Nephron (organoid): ENCODE measurements around the gene G6PD.

Experiments used
- H3K27ac Mint-ChIP-seq, 3 experiments: 2 replicates each; pipeline ENCODE4 v1.8.0; 2020; ENCODE audit warnings: mixed read lengths in 3 of 3, mild to moderate bottlenecking in 2 of 3, moderate library complexity in 1 of 3
- H3K27me3 Mint-ChIP-seq: 2 replicates; pipeline ENCODE4 v1.8.0; 2021; ENCODE audit warnings: low read depth, mild to moderate bottlenecking, moderate library complexity, mixed read lengths
- H3K36me3 Mint-ChIP-seq: 2 replicates; pipeline ENCODE4 v1.8.0; 2020; ENCODE audit warnings: low read depth, mixed read lengths
- H3K4me1 Mint-ChIP-seq: 2 replicates; pipeline ENCODE4 v1.8.0; 2020; ENCODE audit warnings: mixed read lengths
- H3K4me3 Mint-ChIP-seq, 3 experiments: 2 replicates each; pipeline ENCODE4 v1.8.0; 2020; ENCODE audit warnings: mild to moderate bottlenecking in 3 of 3, mixed read lengths in 3 of 3, moderate library complexity in 2 of 3
- H3K9me3 Mint-ChIP-seq: 2 replicates; pipeline ENCODE4 v1.8.0; 2020; ENCODE audit warnings: mixed read lengths
- TF ChIP-seq, protein P1 (sequence below), 3 experiments: fragments of 200-600 bp; sonication (generic); IDR thresholded peaks; one replicate each; pipeline ENCODE4 v1.5.0; 2021; ENCODE audit warnings: antibody characterized with exemption in 3 of 3; ENCODE audit not compliant: unreplicated experiment in 3 of 3

The G6PD gene

DNA sequence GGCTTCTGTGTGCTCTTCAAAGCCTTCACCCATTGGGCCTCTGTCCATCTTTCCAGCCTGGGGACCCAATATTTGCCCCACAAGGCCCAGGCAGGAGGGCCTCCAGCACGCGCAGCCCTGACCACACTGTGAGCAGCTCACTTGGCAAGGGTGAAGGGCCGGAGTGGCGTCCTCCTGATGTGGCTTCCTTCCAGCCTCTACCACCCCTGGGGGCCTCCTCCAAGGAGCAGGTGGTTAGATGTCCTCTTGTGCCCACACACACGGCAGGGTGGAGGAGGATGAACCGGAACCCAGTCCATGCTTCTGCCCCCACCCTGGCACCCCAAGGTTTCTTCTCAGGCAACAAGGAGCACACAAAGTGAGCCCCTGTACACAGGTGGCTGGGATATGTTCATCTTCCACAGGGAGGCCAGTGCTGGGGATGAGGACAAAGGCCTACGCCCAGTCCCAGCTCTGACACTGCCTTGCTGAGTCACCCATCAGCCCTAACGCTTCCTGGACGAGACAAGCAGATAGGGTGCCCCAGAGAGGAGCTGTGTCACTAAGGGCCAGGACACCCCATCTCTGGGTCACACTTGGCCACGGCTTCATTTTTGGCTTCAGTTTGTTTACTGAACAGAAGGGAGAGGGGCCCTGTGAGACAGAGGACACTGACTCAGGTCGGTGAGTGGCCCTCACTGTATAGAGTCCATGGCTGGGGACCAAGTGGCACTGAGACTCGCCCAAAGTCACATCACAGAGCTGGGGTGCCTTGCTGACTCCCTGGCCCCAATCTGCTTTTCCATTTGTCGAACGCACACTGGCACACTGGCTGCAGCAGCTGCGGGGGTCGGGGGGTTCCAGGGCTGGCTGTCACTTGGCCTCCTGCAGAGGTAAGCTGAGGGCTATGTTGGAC lies 62.1 kb downstream of the G6PD start:
- H3K4me1 Mint-ChIP-seq = peaks cover 7% of the 10 kb centered on the region
- H3K4me3 Mint-ChIP-seq = peak overlapping the region; percentile 17 to 35 (median 28)
- peaks cover 17% of the 10 kb centered on the region for H3K9me3 Mint-ChIP-seq
- peaks cover 21% of the 10 kb centered on the region for H3K36me3 Mint-ChIP-seq
- no peak overlapping the region for H3K27ac Mint-ChIP-seq
- H3K27me3 Mint-ChIP-seq = peaks cover 3% of the 10 kb centered on the region
- TF ChIP-seq, protein P1, sequence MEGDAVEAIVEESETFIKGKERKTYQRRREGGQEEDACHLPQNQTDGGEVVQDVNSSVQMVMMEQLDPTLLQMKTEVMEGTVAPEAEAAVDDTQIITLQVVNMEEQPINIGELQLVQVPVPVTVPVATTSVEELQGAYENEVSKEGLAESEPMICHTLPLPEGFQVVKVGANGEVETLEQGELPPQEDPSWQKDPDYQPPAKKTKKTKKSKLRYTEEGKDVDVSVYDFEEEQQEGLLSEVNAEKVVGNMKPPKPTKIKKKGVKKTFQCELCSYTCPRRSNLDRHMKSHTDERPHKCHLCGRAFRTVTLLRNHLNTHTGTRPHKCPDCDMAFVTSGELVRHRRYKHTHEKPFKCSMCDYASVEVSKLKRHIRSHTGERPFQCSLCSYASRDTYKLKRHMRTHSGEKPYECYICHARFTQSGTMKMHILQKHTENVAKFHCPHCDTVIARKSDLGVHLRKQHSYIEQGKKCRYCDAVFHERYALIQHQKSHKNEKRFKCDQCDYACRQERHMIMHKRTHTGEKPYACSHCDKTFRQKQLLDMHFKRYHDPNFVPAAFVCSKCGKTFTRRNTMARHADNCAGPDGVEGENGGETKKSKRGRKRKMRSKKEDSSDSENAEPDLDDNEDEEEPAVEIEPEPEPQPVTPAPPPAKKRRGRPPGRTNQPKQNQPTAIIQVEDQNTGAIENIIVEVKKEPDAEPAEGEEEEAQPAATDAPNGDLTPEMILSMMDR (IDR thresholded peaks at IDR 0.05; ENCODE audit: unreplicated experiment in 3 of 3) = no peak

DNA sequence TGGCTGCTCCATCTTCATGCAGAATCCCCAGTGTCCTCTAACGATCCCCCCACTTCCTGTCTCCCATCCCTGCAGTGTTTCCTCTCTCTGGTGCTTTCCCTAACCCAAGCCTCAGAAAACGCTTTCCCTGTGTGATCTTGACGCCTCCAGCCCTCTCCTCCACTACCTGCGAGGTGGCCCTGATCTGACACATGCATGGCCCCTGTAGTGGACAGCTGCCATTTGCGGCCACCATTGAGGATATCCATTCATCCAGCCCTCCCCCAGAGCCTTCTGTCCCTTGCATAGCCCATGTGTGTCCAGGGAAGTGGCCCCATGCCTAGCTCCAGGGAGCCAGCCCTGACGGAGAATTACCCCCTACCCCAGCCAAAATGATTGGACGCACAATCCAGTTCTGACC lies 63.3 kb downstream of the G6PD start:
- Mint-ChIP-seq H3K4me3 (peak overlapping the region; percentile 9 to 14 (median 9)), H3K4me1 (peaks cover 5% of the 10 kb centered on the region), H3K9me3 (peaks cover 15% of the 10 kb centered on the region), H3K27ac (peak overlapping the region in 1 of 3 experiments; percentile 35), H3K27me3 (peaks cover 3% of the 10 kb centered on the region), H3K36me3 (peaks cover 21% of the 10 kb centered on the region)
- TF ChIP-seq, protein P1 (IDR thresholded peaks at IDR 0.05; ENCODE audit: unreplicated experiment in 3 of 3) = no peak

DNA sequence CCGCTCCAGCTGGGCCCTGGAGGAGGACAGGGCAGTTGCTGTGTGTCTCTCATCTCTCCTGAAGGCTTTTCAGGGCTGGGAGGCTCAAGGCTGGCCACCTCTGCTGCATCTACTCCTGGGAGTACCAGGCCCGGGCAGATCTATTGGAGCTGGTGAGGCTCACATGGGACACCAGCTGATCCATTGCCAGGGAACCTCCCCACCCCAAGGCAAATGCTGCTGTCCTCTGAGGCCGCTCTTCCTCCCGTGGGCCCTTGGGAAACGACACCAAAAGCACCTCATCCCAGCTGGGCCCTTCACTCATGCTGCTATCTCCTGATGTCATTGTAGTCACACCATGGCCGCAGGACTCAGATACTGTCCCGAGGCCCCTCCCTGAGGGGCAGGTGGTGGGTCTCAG lies 63.9 kb downstream of the G6PD start:
- Mint-ChIP-seq H3K9me3 (peaks cover 11% of the 10 kb centered on the region), H3K36me3 (peaks cover 16% of the 10 kb centered on the region), H3K27me3 (peaks cover 3% of the 10 kb centered on the region), H3K4me1 (peaks cover under 1% of the 10 kb centered on the region), H3K4me3 (no peak overlapping the region), H3K27ac (no peak overlapping the region)
- TF ChIP-seq, protein P1 (IDR thresholded peaks at IDR 0.05; ENCODE audit: unreplicated experiment in 3 of 3) = no peak

DNA sequence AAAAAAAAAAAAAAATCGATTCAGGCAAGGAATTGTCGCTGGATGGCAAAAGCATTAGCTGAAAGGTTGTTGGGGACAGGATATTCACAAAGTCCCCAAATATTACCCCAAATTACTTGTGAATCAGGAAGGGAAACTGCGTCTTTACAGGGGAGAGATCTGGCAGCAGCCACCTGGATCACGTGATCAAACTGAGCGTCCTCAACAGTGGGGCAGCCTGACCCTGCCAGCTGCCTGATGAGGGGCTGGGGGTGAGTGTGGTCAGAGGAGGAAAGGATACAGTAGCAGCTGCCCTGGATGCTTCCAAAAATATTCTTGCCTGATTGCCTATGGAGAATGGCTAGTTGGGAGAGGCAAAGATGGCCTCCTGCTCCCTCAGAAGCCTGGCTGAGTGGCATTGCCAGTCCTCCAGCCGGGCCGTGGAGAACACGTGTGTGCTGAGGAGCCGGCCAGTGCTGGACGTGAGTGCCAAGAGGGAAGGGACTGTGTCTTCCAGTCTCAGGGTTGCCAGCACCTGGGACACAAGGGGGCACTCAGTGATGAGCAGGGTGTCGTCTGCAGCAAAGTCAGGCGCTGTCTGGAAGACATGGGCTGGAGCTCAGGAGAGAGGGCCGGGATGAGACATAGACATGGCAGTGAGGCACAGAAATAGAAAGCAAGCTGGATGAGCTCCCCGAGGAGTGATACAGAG lies 64.6 kb downstream of the G6PD start:
- peaks cover 15% of the 10 kb centered on the region for H3K36me3 Mint-ChIP-seq
- H3K9me3 Mint-ChIP-seq = peaks cover 10% of the 10 kb centered on the region
- TF ChIP-seq, protein P1 (IDR thresholded peaks at IDR 0.05; ENCODE audit: unreplicated experiment in 3 of 3) = no peak
- H3K4me3 Mint-ChIP-seq = peak overlapping the region; percentile 6 to 60 (median 7)
- peak overlapping the region in 1 of 3 experiments; percentile 13 for H3K27ac Mint-ChIP-seq
- H3K27me3 Mint-ChIP-seq = peaks cover 3% of the 10 kb centered on the region
- no peaks in the 10 kb centered on the region for H3K4me1 Mint-ChIP-seq
